Smooth muscle cell (in vitro differentiated cells): ENCODE data around the gene ZAP70. TPM values are rescaled to one million over a fixed set of nuclear protein-coding genes. Genes with fewer than 3 reads are reported as not detected.

Experiments
- DNase-seq: peaks from one replicate; lab custom pipeline; 2025; ENCODE audit not compliant: unreplicated experiment; lab: John Stamatoyannopoulos, UW
- H2AFZ ChIP-seq: fragments of 200-600 bp; sonication (generic); 2 replicates; pipeline ENCODE4 v1.6.0; 2016; ENCODE audit warnings: antibody characterized with exemption, low read depth, mild to moderate bottlenecking
- H3F3A ChIP-seq: fragments of 200-600 bp; sonication (generic); 2 replicates; pipeline ENCODE4 v1.6.0; 2017; ENCODE audit warnings: antibody characterized with exemption, low read depth
- H3K27ac ChIP-seq: fragments of 200-600 bp; sonication (generic); 2 replicates; pipeline ENCODE4 v1.5.1; 2016; ENCODE audit warnings: low read depth, mild to moderate bottlenecking
- H3K27me3 ChIP-seq: fragments of 200-600 bp; sonication (generic); 2 replicates; pipeline ENCODE4 v1.6.1; 2016; ENCODE audit warnings: low read depth, mild to moderate bottlenecking
- H3K36me3 ChIP-seq: fragments of 200-600 bp; sonication (generic); 2 replicates; pipeline ENCODE4 v1.5.1; 2016; ENCODE audit warnings: low read depth
- H3K4me1 ChIP-seq: fragments of 200-600 bp; sonication (generic); 2 replicates; pipeline ENCODE4 v1.5.1; 2016; ENCODE audit warnings: low read depth
- H3K4me2 ChIP-seq: fragments of 200-600 bp; sonication (generic); 2 replicates; pipeline ENCODE4 v1.6.0; 2016; ENCODE audit warnings: mild to moderate bottlenecking
- H3K4me3 ChIP-seq: fragments of 200-600 bp; sonication (generic); 2 replicates; pipeline ENCODE4 v1.5.1; 2016; ENCODE audit warnings: mild to moderate bottlenecking
- H3K79me2 ChIP-seq: fragments of 200-600 bp; sonication (generic); 2 replicates; pipeline ENCODE4 v1.6.0; 2016; ENCODE audit warnings: low read depth, mild to moderate bottlenecking
- H3K9ac ChIP-seq: fragments of 200-600 bp; sonication (generic); 2 replicates; pipeline ENCODE4 v1.6.0; 2016; ENCODE audit warnings: low read depth
- H3K9me3 ChIP-seq: fragments of 200-600 bp; sonication (generic); replicated peaks from 2 replicates; pipeline ENCODE4 v1.5.1; 2016; ENCODE audit warnings: low read depth
- H4K20me1 ChIP-seq: fragments of 200-600 bp; sonication (generic); 2 replicates; pipeline ENCODE4 v1.6.0; 2016; ENCODE audit warnings: low read depth
- CTCF ChIP-seq: fragments of 200-600 bp; sonication (generic); IDR thresholded peaks from 2 replicates; pipeline ENCODE4 v1.5.1; 2017; ENCODE audit warnings: borderline replicate concordance, mild to moderate bottlenecking, antibody characterized with exemption; ENCODE audit not compliant: insufficient read depth, poor library complexity, severe bottlenecking
- WGBS: methylation state at CpG from one replicate; pipeline ENCODE4 v1.1.7; 2016; ENCODE audit warnings: low lambda C conversion rate; 5-methylcytosine and 5-hydroxymethylcytosine counted together
- polyA plus RNA-seq: library from polyadenylated mRNA; unstranded; fragments of >200 nt; fragmentation: Nextera tagmentation; extraction: Ambion mirVana; gene quantifications from 2 replicates; pipeline ENCODE4 v1.2.1, GENCODE V29; 2016
- total RNA-seq: library from RNA; depleted of rRNA; stranded (reverse); fragments of >200 nt; gene quantifications from 2 replicates; pipeline ENCODE4 v1.2.3, GENCODE V29; 2014

Gene ZAP70
- total and polyA plus RNA-seq, 2 experiments from 2014 or later: 0.24 to 0.40 TPM

GRCh38 chr2:97712693-97713295 lies 582 bp upstream of the ZAP70 start:
- TF ChIP-seq CTCF: no peak
- 93% methylated on average over 11 of the region's 11 CpGs for WGBS

GRCh38 chr2:97714084-97714949 lies 941 bp downstream of the ZAP70 start:
- 87% methylated on average over 17 of the region's 17 CpGs for WGBS
- DNase-seq: no peak
- H3K27ac ChIP-seq: no peak overlapping the region

More at GRCh38 chr2:97712693-97713295, 582 bp upstream of the ZAP70 start:
- no peak overlapping the region for H3K9ac ChIP-seq
- no peaks in the 10 kb centered on the region for H3K79me2 ChIP-seq
- no peak overlapping the region for H2AFZ ChIP-seq
- no peaks in the 10 kb centered on the region for H3K36me3 ChIP-seq
- no peak overlapping the region for H3K4me2 ChIP-seq
- H3K27me3 ChIP-seq: no peaks in the 10 kb centered on the region
- H4K20me1 ChIP-seq: no peaks in the 10 kb centered on the region
- no peak for DNase-seq
- H3K4me1 ChIP-seq: no peaks in the 10 kb centered on the region
- no peaks in the 10 kb centered on the region for H3K9me3 ChIP-seq
- no peak overlapping the region for H3K4me3 ChIP-seq
- H3F3A ChIP-seq: no peaks in the 10 kb centered on the region
- H3K27ac ChIP-seq: no peak overlapping the region

GRCh38 chr2:97714950-97715652 lies 1.7 kb downstream of the ZAP70 start:
- Histone ChIP-seq H2AFZ (no peak overlapping the region), H3K4me1 (no peaks in the 10 kb centered on the region)

More at GRCh38 chr2:97714084-97714949, 941 bp downstream of the ZAP70 start:
- no peaks in the 10 kb centered on the region for H4K20me1 ChIP-seq
- H3K4me3 ChIP-seq: no peak overlapping the region
- H2AFZ ChIP-seq: no peak overlapping the region
- H3K4me1 ChIP-seq: no peaks in the 10 kb centered on the region
- TF ChIP-seq CTCF: no peak
- no peaks in the 10 kb centered on the region for H3F3A ChIP-seq
- no peaks in the 10 kb centered on the region for H3K9me3 ChIP-seq
- H3K36me3 ChIP-seq: no peaks in the 10 kb centered on the region
- no peaks in the 10 kb centered on the region for H3K27me3 ChIP-seq
- H3K79me2 ChIP-seq: no peaks in the 10 kb centered on the region
- H3K4me2 ChIP-seq: no peak overlapping the region
- no peak overlapping the region for H3K9ac ChIP-seq

More at GRCh38 chr2:97714950-97715652, 1.7 kb downstream of the ZAP70 start:
- H3K79me2 ChIP-seq: no peaks in the 10 kb centered on the region
- H3K4me2 ChIP-seq: no peak overlapping the region
- no peaks in the 10 kb centered on the region for H3K27me3 ChIP-seq
- H3F3A ChIP-seq: no peaks in the 10 kb centered on the region
- no peak for DNase-seq
- TF ChIP-seq CTCF: no peak
- H3K9me3 ChIP-seq: no peaks in the 10 kb centered on the region
- no peaks in the 10 kb centered on the region for H4K20me1 ChIP-seq
- 90% methylated on average over 13 of the region's 13 CpGs for WGBS
- no peaks in the 10 kb centered on the region for H3K36me3 ChIP-seq
- no peak overlapping the region for H3K27ac ChIP-seq
- no peak overlapping the region for H3K4me3 ChIP-seq
- H3K9ac ChIP-seq: no peak overlapping the region
